Mucosa of rectum (tissue), 2 donors: ENCODE measurements around the gene ANKRD44.

Experiments used
- H3K27ac ChIP-seq, 2 donors: one replicate each; pipeline ENCODE4 v1.7.0; 2013; ENCODE audit warnings: inconsistent platforms in 2 of 2, low read depth in 2 of 2, low read length in 2 of 2
- H3K27me3 ChIP-seq, 2 donors: one replicate each; pipeline ENCODE4 v1.7.0; 2013; ENCODE audit warnings: low read length in 2 of 2; ENCODE audit not compliant: control insufficient read depth in 2 of 2, insufficient read depth in 2 of 2
- H3K36me3 ChIP-seq, 2 donors: one replicate each; pipeline ENCODE4 v1.7.0; 2013; ENCODE audit warnings: low read length in 2 of 2; ENCODE audit not compliant: control insufficient read depth in 2 of 2, insufficient read depth in 2 of 2
- H3K4me1 ChIP-seq, 2 donors: one replicate each; pipeline ENCODE4 v1.7.0; 2013; ENCODE audit warnings: low read length in 2 of 2, mild to moderate bottlenecking in 1 of 2; ENCODE audit not compliant: control insufficient read depth in 2 of 2, insufficient read depth in 2 of 2
- H3K4me3 ChIP-seq, 2 donors: one replicate each; pipeline ENCODE4 v1.7.0; 2013; ENCODE audit warnings: low read length in 2 of 2
- H3K9ac ChIP-seq, 2 donors: one replicate each; pipeline ENCODE4 v1.7.0; 2013; ENCODE audit warnings: low read length in 2 of 2, low read depth in 1 of 2, mild to moderate bottlenecking in 1 of 2
- H3K9me3 ChIP-seq, 2 donors: one replicate each; pipeline ENCODE4 v1.7.0; 2013; ENCODE audit warnings: low read length in 2 of 2; ENCODE audit not compliant: control insufficient read depth in 2 of 2
- donor health status: healthy.
- donor health status: Normal muscosa, but diverticular disease.

ANKRD44 gene

GRCh38 chr2:196992466-196992865 is 318.1 kb downstream of the ANKRD44 start:
- Histone ChIP-seq H3K4me1 (no peaks in the 10 kb centered on the region), H3K27me3 (no peaks in the 10 kb centered on the region), H3K9me3 (no peaks in the 10 kb centered on the region), H3K27ac (no peak overlapping the region), H3K4me3 (no peak overlapping the region), H3K36me3 (peaks cover 0 to 20% of the 10 kb centered on the region in 2 donors), H3K9ac (no peak overlapping the region)

GRCh38 chr2:196990788-196991461 is 319.7 kb downstream of the ANKRD44 start:
- peaks cover 0 to 20% of the 10 kb centered on the region in 2 donors for H3K36me3 ChIP-seq
- H3K27me3 ChIP-seq = no peaks in the 10 kb centered on the region
- no peaks in the 10 kb centered on the region for H3K4me1 ChIP-seq
- no peaks in the 10 kb centered on the region for H3K9me3 ChIP-seq
- H3K9ac ChIP-seq = no peak overlapping the region
- H3K27ac ChIP-seq = no peak overlapping the region
- no peak overlapping the region for H3K4me3 ChIP-seq

- no peaks in the 10 kb centered on the region for H3K9me3 ChIP-seq
- H3K9ac ChIP-seq = no peak overlapping the region
- H3K4me3 ChIP-seq = no peak overlapping the region
- no peak overlapping the region for H3K27ac ChIP-seq
- no peaks in the 10 kb centered on the region for H3K4me1 ChIP-seq
- no peaks in the 10 kb centered on the region for H3K27me3 ChIP-seq
- H3K36me3 ChIP-seq = peaks cover 0 to 20% of the 10 kb centered on the region in 2 donors
Observed at GRCh38 chr2:196990092-196990491, 320.5 kb downstream of the ANKRD44 start.

- no peaks in the 10 kb centered on the region for H3K9me3 ChIP-seq
- H3K27ac ChIP-seq = no peak overlapping the region
- no peak overlapping the region for H3K4me3 ChIP-seq
- no peaks in the 10 kb centered on the region for H3K4me1 ChIP-seq
- peaks cover 0 to 20% of the 10 kb centered on the region in 2 donors for H3K36me3 ChIP-seq
- no peaks in the 10 kb centered on the region for H3K27me3 ChIP-seq
- no peak overlapping the region for H3K9ac ChIP-seq
Observed at GRCh38 chr2:196989496-196989895, 321.1 kb downstream of the ANKRD44 start.

- Histone ChIP-seq H3K27ac (no peak overlapping the region), H3K36me3 (peaks cover 0 to 17% of the 10 kb centered on the region in 2 donors), H3K9ac (no peak overlapping the region), H3K4me1 (no peaks in the 10 kb centered on the region), H3K27me3 (no peaks in the 10 kb centered on the region), H3K9me3 (no peaks in the 10 kb centered on the region), H3K4me3 (no peak overlapping the region)
Observed at GRCh38 chr2:196988639-196989038, 321.9 kb downstream of the ANKRD44 start.

- Histone ChIP-seq H3K27me3 (no peaks in the 10 kb centered on the region), H3K9me3 (no peaks in the 10 kb centered on the region), H3K4me1 (no peaks in the 10 kb centered on the region), H3K36me3 (peaks cover 0 to 8% of the 10 kb centered on the region in 2 donors), H3K9ac (no peak overlapping the region), H3K27ac (no peak overlapping the region), H3K4me3 (peak overlapping the region in 1 of 2 donors; percentile 48)
Observed at GRCh38 chr2:196987649-196988364, 322.8 kb downstream of the ANKRD44 start.

- Histone ChIP-seq H3K9me3 (no peaks in the 10 kb centered on the region), H3K27ac (no peak overlapping the region), H3K9ac (no peak overlapping the region), H3K36me3 (peaks cover 0 to 6% of the 10 kb centered on the region in 2 donors), H3K4me3 (no peak overlapping the region), H3K4me1 (no peaks in the 10 kb centered on the region), H3K27me3 (no peaks in the 10 kb centered on the region)
Observed at GRCh38 chr2:196987298-196987648, 323.3 kb downstream of the ANKRD44 start.

GRCh38 chr2:196985511-196986183 is 324.9 kb downstream of the ANKRD44 start:
- no peaks in the 10 kb centered on the region for H3K27me3 ChIP-seq
- H3K4me1 ChIP-seq = no peaks in the 10 kb centered on the region
- H3K4me3 ChIP-seq = no peak overlapping the region
- no peaks in the 10 kb centered on the region for H3K9me3 ChIP-seq
- no peak overlapping the region for H3K27ac ChIP-seq
- H3K9ac ChIP-seq = no peak overlapping the region
- H3K36me3 ChIP-seq = peaks cover 0 to under 1% of the 10 kb centered on the region in 2 donors

- no peaks in the 10 kb centered on the region for H3K9me3 ChIP-seq
- H3K36me3 ChIP-seq = no peaks in the 10 kb centered on the region
- no peaks in the 10 kb centered on the region for H3K4me1 ChIP-seq
- no peaks in the 10 kb centered on the region for H3K27me3 ChIP-seq
- H3K27ac ChIP-seq = no peak overlapping the region
- H3K9ac ChIP-seq = no peak overlapping the region
- H3K4me3 ChIP-seq = no peak overlapping the region
Observed at GRCh38 chr2:196984903-196985302, 325.7 kb downstream of the ANKRD44 start.

GRCh38 chr2:196983934-196984333 is 326.6 kb downstream of the ANKRD44 start:
- no peaks in the 10 kb centered on the region for H3K4me1 ChIP-seq
- no peak overlapping the region for H3K27ac ChIP-seq
- no peak overlapping the region for H3K9ac ChIP-seq
- no peaks in the 10 kb centered on the region for H3K36me3 ChIP-seq
- no peaks in the 10 kb centered on the region for H3K9me3 ChIP-seq
- no peak overlapping the region for H3K4me3 ChIP-seq
- no peaks in the 10 kb centered on the region for H3K27me3 ChIP-seq
